ENCODE measurements around the gene RXRG. TPM values are rescaled to one million over a fixed set of nuclear protein-coding genes. Genes with fewer than 3 reads are reported as not detected.

Gene RXRG
- total RNA-seq, 2 donors from 2014 or later: not detected

DNA sequence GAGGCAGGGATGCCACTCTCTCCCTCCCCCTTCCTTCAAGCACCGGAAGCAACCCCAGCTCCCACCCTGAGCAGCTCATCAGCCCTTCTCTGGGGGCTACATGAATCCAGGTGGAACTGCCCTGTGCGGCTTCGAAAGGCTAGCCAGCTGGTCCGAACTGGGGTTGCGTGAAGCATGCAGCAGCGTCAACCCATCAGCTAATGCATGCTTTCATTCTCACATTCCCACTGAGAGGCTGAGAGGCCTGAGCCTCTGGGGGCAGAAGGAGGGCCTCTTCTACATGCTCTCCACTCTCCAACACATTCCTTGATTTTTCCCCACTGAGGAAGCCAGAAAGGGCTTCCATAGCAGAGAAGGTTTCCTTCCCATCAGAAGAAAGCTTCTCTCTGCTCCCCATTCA is 5.6 kb downstream of the RXRG start:
- H3K4me3 Mint-ChIP-seq: no peak overlapping the region
- no peak for ATAC-seq (replicated peaks)
- no peaks in the 10 kb centered on the region for H3K36me3 Mint-ChIP-seq (ENCODE audit: low read depth)
- peaks cover 34% of the 10 kb centered on the region for H3K27me3 Mint-ChIP-seq
- no peaks in the 10 kb centered on the region for H3K9me3 Mint-ChIP-seq
- no peak overlapping the region for H3K27ac Mint-ChIP-seq
- H3K4me1 Mint-ChIP-seq: no peaks in the 10 kb centered on the region

DNA sequence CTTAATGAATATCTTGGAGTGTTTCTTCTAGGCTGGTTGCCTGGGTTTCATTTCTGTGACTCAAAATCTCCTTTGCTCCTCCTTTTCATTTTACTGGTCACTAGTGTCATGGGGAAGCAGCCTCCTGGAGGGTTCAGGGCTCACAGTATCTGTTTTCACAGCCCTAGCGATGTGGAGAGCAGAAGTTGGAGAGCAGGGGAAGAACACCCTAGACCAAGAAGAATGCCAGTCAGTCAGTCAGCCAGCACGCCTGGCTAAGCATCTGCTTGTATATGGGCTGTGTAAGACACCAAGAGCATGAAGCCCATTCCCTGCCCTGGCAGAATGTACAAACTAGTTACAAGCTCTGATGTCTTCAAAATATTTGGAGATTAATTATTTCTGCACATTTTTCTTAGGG is 7.9 kb downstream of the RXRG start:
- no peak for ATAC-seq (replicated peaks)
- Mint-ChIP-seq H3K4me1 (no peaks in the 10 kb centered on the region), H3K4me3 (no peak overlapping the region), H3K9me3 (no peaks in the 10 kb centered on the region), H3K27me3 (peaks cover 17% of the 10 kb centered on the region), H3K27ac (no peak overlapping the region), H3K36me3 (ENCODE audit: low read depth) (no peaks in the 10 kb centered on the region)

DNA sequence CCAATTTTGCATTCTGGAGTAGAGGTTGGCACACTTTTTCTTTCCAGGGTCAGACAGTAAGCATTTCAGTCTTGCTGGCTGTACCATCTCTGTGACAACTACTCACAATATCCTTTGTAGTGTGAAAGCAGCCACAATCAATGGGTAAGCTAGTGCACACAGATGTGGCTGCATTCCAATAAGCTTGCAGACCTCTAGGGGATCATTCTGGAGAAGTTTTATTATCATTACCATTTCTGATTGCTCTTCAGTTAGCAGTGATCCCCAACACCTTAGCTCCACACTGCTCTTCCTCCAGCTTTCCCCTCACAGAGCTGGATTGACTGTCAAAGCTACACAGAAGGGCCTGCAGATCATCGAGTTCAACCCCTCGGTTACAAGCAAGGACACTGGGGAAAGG is 9.1 kb downstream of the RXRG start:
- Mint-ChIP-seq H3K4me1 (peaks cover 7% of the 10 kb centered on the region), H3K4me3 (no peak overlapping the region), H3K9me3 (no peaks in the 10 kb centered on the region), H3K27me3 (peaks cover 13% of the 10 kb centered on the region), H3K27ac (no peak overlapping the region), H3K36me3 (ENCODE audit: low read depth) (no peaks in the 10 kb centered on the region)
- no peak for ATAC-seq (replicated peaks)

DNA sequence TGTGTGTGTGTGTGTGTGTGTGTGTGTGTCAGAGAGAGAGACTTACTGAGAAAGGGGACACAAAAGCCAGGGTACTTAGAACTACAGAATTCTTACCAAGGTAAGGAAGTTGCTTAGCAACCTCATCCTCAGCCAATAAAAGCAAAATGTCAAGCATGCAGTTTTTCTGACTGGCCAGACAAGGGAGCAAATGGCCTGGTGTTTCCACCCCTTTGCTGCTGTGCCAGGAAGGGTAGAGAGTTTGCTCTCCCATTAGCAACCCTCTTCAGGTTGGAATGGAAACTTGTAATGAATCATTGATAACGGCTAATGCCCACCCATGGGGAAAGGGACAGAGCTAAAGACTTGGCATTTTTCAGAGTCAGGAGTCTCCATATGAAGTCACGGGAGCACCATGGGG is 10.6 kb downstream of the RXRG start:
- H3K4me1 Mint-ChIP-seq: peaks cover 8% of the 10 kb centered on the region
- no peak overlapping the region for H3K4me3 Mint-ChIP-seq
- no peaks in the 10 kb centered on the region for H3K9me3 Mint-ChIP-seq
- H3K36me3 Mint-ChIP-seq (ENCODE audit: low read depth): no peaks in the 10 kb centered on the region
- no peak for ATAC-seq (replicated peaks)
- no peak overlapping the region for H3K27ac Mint-ChIP-seq
- peaks cover 6% of the 10 kb centered on the region for H3K27me3 Mint-ChIP-seq

DNA sequence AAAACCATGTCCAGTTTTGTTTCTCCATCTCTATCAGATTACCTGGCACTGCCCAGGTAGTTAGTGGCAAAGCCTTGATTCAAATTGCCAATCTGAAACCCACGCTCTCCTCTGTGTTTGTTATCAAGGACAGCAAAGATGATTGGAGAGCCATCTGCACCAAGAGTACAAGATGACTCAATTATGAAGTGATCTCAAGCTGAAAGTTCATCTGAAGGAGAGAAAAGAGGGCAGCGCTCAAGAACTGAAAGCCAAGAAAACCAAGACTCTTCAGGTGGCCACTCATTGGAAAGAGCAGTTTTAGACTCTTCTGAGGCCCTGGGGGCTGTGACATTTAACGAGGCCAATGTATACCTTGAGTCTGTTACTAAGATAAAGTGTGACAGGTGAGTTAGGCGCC is 13.8 kb downstream of the RXRG start:
- Mint-ChIP-seq H3K4me3 (no peak overlapping the region), H3K4me1 (peaks cover 8% of the 10 kb centered on the region), H3K9me3 (no peaks in the 10 kb centered on the region), H3K27me3 (no peaks in the 10 kb centered on the region), H3K27ac (peak overlapping the region; percentile 19), H3K36me3 (ENCODE audit: low read depth) (no peaks in the 10 kb centered on the region)
- peak; percentile 72 for ATAC-seq (replicated peaks)

DNA sequence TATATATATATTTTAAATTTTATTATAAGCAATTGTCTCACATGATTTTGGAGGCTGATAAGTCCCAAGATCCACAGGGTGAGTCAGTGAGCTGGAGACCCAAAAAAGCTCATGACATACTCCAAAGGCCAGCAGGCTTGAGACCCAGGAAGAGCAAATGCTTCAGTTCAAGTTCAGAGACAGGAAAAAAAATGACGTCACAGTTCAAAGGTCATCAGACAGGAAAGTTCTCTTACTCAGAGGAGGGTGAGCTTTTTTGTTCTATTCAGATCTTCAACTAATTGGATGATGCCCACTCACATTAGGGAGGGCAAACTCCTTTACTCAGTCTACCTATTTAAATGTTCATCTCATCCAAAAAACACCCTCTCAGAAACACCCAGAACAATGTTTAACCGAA is 18.2 kb downstream of the RXRG start:
- Mint-ChIP-seq H3K9me3 (no peaks in the 10 kb centered on the region), H3K4me1 (peaks cover 22% of the 10 kb centered on the region), H3K4me3 (no peak overlapping the region), H3K27ac (no peak overlapping the region), H3K27me3 (no peaks in the 10 kb centered on the region), H3K36me3 (ENCODE audit: low read depth) (no peaks in the 10 kb centered on the region)
- no peak for ATAC-seq (replicated peaks)

DNA sequence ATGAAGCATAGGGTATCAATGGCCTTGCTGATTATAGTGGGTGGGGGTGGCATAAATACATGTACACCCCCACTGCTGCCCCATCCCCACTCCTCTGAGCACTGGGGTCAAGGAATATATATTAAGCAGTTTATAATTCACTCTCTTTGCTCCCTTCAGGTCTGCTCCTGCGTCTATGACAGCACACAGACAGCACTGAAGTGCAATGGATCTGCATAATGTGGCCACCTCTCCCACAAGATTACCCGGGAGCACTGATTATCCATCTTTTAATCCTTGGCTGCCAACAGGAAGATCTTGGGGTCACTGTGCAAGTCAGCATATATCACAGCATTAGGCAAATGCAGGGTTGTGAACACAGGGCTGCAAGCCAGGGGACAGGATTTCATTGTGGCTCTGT is 19.3 kb downstream of the RXRG start:
- peaks cover 14% of the 10 kb centered on the region for H3K4me1 Mint-ChIP-seq
- peaks cover under 1% of the 10 kb centered on the region for H3K27me3 Mint-ChIP-seq
- ATAC-seq (replicated peaks): no peak
- H3K36me3 Mint-ChIP-seq (ENCODE audit: low read depth): no peaks in the 10 kb centered on the region
- no peaks in the 10 kb centered on the region for H3K9me3 Mint-ChIP-seq
- peak overlapping the region; percentile 78 for H3K4me3 Mint-ChIP-seq
- H3K27ac Mint-ChIP-seq: no peak overlapping the region

DNA sequence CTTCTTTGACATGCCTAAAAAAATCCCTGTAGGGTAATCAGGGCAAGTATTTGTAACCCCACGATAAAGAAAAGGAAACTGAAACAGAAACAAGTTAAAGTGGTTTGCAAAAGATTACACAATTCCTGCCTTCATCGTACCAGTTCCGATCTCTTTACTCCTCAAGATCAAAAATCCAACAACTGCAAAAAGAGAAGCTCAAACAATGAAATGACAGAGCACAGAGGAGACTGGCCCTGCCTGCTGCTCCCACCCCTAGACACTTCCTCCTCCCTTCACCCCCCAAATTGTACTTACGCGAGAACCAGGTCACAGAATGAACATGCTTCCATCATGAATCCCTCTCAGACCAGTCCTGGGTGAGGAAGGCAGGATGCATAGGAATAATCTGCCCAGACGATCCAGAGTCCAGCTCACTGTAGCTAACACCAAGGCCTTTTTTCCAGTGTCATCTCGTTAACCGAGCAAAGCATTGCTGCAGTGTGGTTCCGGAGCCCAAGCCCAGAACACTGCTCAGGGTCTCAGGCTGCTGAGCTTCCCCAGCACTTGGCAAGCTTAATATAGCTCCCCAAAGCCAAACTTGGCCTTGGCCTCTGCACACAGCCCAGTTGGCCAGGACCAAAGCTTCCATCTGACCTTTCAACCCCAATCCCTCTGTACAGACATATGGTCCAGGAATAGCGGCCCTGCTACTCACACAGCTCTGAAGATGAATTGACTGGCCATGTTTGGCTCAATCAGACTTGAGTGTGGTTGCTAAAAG is 20.3 kb downstream of the RXRG start:
- H3K27me3 Mint-ChIP-seq: peaks cover 3% of the 10 kb centered on the region
- H3K4me1 Mint-ChIP-seq: peaks cover 14% of the 10 kb centered on the region
- no peaks in the 10 kb centered on the region for H3K9me3 Mint-ChIP-seq
- peak overlapping the region; percentile 78 for H3K4me3 Mint-ChIP-seq
- H3K36me3 Mint-ChIP-seq (ENCODE audit: low read depth): no peaks in the 10 kb centered on the region
- ATAC-seq (replicated peaks): peak; percentile 70
- H3K27ac Mint-ChIP-seq: peak overlapping the region; percentile 80

DNA sequence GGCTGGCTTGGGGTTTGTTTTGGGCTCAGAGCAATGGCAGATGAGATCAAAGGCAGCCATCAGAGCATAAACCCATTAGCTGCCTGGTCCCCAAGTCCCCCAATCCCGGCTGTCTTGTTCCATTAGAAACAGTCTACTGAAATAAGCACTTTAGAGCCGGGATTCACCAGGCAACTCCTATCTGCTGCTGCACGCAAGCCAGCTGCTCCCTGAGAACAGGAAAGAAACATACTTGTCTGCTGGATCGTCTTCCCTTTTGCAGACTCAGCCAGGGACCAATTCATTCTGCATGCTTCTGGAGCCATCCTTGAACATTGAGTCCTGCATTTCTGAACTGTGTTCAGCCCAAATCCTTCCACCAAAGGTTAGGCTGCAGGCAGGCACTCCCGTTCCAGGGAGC is 21.8 kb downstream of the RXRG start:
- ATAC-seq (replicated peaks): no peak
- no peaks in the 10 kb centered on the region for H3K9me3 Mint-ChIP-seq

DNA sequence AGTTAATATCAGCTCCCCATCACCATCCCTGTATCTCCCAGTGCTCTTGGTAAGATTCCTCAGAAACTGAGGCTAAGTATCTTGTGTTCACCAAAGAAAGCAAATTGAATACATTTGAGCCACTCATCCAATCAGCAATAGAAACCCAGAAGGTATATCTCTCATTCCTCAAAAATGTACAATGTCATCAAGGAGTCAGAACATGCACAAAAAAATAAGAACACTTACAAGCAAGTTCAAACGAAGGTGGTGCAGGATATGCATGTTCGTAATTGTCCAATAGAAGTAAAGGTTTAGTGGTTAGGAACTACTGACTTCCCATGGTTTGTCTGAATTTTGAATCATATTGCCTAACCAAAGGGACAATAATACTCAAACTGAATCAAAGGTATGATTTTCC is 24.3 kb downstream of the RXRG start:
- no peak for ATAC-seq (replicated peaks)
- Mint-ChIP-seq H3K4me1 (peaks cover 14% of the 10 kb centered on the region), H3K27me3 (peaks cover 6% of the 10 kb centered on the region), H3K36me3 (ENCODE audit: low read depth) (no peaks in the 10 kb centered on the region), H3K4me3 (no peak overlapping the region), H3K9me3 (no peaks in the 10 kb centered on the region), H3K27ac (no peak overlapping the region)

More for the DNA sequence above, 21.8 kb downstream of the RXRG start:
- peaks cover 3% of the 10 kb centered on the region for H3K27me3 Mint-ChIP-seq
- no peak overlapping the region for H3K4me3 Mint-ChIP-seq
- H3K36me3 Mint-ChIP-seq (ENCODE audit: low read depth): no peaks in the 10 kb centered on the region
- H3K27ac Mint-ChIP-seq: no peak overlapping the region
- H3K4me1 Mint-ChIP-seq: peaks cover 14% of the 10 kb centered on the region

DNA sequence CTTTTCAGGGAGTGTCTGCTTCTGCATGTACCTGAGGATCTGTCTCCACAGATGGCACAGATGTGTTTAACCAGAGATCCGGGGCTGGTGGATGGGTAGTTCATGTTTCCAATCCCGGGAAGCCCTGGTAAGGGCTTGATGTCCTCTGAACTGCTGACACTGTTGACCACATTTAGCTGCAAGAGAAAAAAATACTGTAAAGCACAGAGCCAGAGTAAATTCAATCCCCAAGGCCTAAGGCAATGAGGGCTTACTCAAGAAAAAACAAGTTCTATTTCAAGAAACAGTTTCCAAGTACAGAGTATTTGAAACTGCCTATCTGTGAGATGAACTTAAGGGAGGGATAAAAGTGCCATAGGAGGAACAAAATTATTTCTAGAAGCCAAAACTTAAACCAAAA is 25.1 kb downstream of the RXRG start:
- Mint-ChIP-seq H3K4me1 (peaks cover 10% of the 10 kb centered on the region), H3K27me3 (peaks cover 14% of the 10 kb centered on the region), H3K36me3 (ENCODE audit: low read depth) (no peaks in the 10 kb centered on the region), H3K27ac (no peak overlapping the region), H3K9me3 (no peaks in the 10 kb centered on the region), H3K4me3 (no peak overlapping the region)
- no peak for ATAC-seq (replicated peaks)

DNA sequence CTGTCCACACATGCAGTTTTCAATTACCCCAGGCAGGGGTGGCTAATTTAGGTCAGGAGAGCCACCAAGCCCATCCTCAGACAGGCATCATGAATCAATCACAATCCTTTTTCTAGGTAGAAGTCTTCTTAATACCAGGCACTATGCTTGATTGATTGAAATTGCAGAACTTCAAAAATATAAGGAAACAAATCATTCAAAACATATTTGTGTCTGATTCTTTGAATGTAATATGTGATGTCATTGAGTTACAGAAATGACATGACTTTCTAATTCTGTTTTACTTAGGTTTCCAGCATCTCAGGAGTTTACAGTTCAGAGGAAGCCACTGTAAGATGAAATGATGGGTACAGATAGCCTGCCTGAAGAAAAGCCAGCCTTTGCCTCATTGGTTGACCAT is 26.7 kb downstream of the RXRG start:
- no peak overlapping the region for H3K27ac Mint-ChIP-seq
- H3K4me1 Mint-ChIP-seq: no peaks in the 10 kb centered on the region
- H3K27me3 Mint-ChIP-seq: peaks cover 23% of the 10 kb centered on the region
- no peaks in the 10 kb centered on the region for H3K36me3 Mint-ChIP-seq (ENCODE audit: low read depth)
- H3K4me3 Mint-ChIP-seq: no peak overlapping the region
- ATAC-seq (replicated peaks): no peak
- no peaks in the 10 kb centered on the region for H3K9me3 Mint-ChIP-seq

DNA sequence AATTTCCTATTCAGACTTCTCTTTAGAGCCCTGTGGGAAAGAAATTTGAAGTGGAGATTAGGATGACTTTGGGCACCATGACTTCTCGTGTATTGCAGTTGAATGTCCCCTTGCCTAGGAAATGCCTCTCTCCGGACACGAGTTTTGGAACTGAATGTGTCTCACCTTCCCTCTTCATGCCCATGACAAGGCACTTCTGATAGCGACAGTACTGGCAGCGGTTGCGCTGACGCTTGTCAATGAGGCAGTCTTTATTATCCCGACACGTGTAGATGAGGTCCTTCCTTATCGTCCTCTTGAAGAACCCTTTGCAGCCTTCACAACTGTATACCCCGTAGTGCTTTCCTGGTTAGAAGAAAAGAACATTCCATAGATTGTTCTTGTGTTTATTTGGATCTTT is 28.1 kb downstream of the RXRG start:
- Mint-ChIP-seq H3K27ac (no peak overlapping the region), H3K9me3 (no peaks in the 10 kb centered on the region), H3K4me1 (no peaks in the 10 kb centered on the region), H3K36me3 (ENCODE audit: low read depth) (no peaks in the 10 kb centered on the region), H3K27me3 (peaks cover 26% of the 10 kb centered on the region), H3K4me3 (no peak overlapping the region)
- no peak for ATAC-seq (replicated peaks)

DNA sequence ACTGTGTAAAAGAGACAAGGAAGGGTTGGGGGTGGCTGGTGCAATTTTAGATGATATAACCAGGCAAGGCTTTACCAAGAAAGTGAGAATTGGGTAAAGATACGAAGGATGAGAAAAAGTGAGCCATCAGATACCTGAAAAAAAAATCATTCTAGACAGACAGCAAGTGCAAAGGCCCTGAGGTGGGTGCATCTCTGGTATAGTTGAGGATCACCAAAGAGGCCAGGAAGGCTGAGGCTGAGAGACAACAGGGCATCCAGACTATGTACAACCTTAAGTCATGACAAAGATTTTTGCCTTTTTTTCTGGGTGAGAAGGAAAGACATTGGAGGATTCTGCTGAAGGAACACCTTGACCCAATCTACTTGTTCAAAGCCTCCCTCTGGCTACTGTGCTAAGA is 29.9 kb downstream of the RXRG start:
- Mint-ChIP-seq H3K27me3 (peaks cover 23% of the 10 kb centered on the region), H3K4me3 (no peak overlapping the region), H3K9me3 (no peaks in the 10 kb centered on the region), H3K27ac (no peak overlapping the region), H3K4me1 (no peaks in the 10 kb centered on the region), H3K36me3 (ENCODE audit: low read depth) (no peaks in the 10 kb centered on the region)
- ATAC-seq (replicated peaks): no peak

DNA sequence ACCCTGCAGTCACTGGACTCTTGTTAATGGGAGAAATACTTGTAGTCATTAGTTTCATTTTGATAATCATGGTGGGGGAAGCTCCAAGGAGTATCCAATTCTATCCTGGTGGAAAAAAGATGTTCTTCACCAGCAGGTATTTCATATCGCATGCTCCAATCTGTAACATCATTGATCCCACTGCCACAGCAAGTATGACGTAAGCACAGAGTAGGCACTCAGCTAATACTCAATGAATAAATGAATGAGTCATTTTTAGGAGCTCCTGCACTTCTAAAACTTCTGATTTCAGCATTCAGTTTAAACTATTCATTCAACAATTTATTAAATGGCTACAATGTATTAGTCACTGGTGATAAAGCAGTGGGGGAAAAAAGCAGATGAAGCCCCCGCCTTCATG is 30.3 kb downstream of the RXRG start:
- Mint-ChIP-seq H3K9me3 (no peaks in the 10 kb centered on the region), H3K36me3 (ENCODE audit: low read depth) (no peaks in the 10 kb centered on the region), H3K27ac (no peak overlapping the region), H3K4me3 (no peak overlapping the region), H3K4me1 (no peaks in the 10 kb centered on the region), H3K27me3 (peaks cover 27% of the 10 kb centered on the region)
- no peak for ATAC-seq (replicated peaks)

DNA sequence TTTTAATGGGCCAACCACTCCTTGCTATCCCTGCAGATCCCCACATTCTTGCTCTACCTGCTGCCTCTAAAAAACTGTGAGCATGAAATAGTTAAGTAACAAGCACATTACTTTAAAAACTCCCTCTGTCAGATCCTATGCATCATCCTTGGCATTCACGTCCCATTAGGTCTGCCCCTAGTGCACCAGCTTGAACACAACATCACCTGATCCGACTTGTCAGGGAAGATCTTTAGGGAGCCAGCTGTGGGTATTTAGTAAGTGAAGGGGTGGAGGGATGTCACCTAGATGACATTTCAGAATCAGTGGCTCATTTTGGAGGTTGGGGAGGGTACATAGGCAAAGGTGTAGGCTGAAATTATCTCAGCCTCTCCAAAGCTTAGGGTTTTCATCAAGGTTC is 33.5 kb downstream of the RXRG start:
- peaks cover 52% of the 10 kb centered on the region for H3K27me3 Mint-ChIP-seq

More for the DNA sequence above, 33.5 kb downstream of the RXRG start:
- H3K36me3 Mint-ChIP-seq (ENCODE audit: low read depth): no peaks in the 10 kb centered on the region
- no peaks in the 10 kb centered on the region for H3K4me1 Mint-ChIP-seq
- no peak for ATAC-seq (replicated peaks)
- H3K4me3 Mint-ChIP-seq: no peak overlapping the region
- H3K9me3 Mint-ChIP-seq: no peaks in the 10 kb centered on the region
- H3K27ac Mint-ChIP-seq: no peak overlapping the region

Measured in activated T-helper 17 cell treated with anti-CD3 and anti-CD28 coated beads, Interleukin-2, amount 50 U/mL, for 72 hours (primary cell).